Midbrain (tissue), 1 donor: ENCODE measurements around the gene GPRASP2.
"Not testable (repeated sequence)": the region's sequence is repeated elsewhere in the genome, so short reads cannot be mapped to it uniquely, and the experiment has no call there.

Experiments used
- DNase-seq: peaks from one replicate; lab custom pipeline; 2025; lab: John Stamatoyannopoulos, UW

The GPRASP2 gene

GRCh38 chrX:102712216-102712966, at the start of gene GPRASP2:
Gene GPRASP2, plus strand, starts transcription at chrX:102712448. Its CDS starts 2,422 bp downstream, at chrX:102714870.
- peak; percentile 32 for DNase-seq

GRCh38 chrX:102663820-102664219, 48.4 kb upstream of the GPRASP2 start:
- DNase-seq: not testable (repeated sequence)

DNA sequence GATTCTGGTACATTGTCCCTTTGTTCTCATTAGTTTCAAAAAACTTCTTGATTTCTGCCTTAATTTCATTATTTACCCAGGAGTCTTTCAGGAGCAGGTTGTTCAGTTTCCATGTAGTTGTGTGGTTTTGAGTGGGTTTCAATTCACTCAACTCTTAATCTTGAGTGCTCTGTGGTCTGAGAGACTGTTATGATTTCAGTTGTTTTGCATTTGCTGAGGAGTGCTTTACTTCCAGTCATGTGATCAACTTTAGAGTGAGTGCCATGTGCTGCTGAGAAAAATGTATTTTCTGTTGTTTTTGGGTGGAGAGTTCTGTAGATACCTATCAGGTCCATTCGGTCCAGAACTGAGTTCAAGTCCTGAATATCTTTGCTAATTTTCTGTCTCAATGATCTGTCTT, 45.2 kb upstream of the GPRASP2 start:
- not testable (repeated sequence) for DNase-seq

DNA sequence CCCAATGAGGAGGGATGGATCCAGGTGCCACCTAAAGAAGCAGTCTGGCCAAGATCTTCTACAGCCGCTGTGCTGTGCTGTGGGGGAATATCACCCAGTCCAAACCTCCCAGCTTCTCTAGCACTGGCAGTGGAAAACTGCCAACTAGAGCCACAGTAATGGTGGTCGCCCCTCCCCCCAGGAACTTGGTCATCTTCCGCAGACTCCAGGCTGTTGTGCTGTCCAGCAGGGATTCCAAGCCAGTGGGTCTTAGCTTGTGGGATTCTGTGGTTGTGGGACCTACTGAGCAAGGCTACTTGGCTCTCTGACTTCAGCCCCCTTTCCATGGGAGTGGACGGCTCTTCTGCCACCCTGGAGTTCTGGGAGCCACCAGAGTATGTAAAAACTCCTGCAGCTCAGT, 42.7 kb upstream of the GPRASP2 start:
- no peak for DNase-seq

GRCh38 chrX:102672856-102673255, 39.4 kb upstream of the GPRASP2 start:
- DNase-seq: no peak

DNA sequence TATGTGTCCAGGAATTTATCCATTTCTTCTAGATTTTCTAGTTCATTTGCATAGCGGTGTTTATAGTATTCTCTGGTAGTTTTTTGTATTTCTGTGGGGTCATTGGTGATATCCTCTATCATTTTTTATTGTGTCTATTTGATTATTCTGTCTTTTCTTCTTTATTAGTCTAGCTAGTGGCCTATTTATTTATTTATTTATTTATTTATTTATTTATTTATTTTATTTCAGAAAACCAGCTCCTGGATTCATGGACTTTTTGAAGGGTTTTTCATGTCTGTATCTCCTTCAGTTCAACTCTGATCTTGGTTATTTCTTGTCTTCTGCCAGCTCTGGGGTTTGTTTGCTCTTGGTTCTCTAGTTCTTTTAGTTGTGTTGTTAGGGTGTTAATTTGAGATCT, 34.8 kb upstream of the GPRASP2 start:
- not testable (repeated sequence) for DNase-seq

GRCh38 chrX:102684772-102685520, 27.3 kb upstream of the GPRASP2 start:
- DNase-seq: no peak

DNA sequence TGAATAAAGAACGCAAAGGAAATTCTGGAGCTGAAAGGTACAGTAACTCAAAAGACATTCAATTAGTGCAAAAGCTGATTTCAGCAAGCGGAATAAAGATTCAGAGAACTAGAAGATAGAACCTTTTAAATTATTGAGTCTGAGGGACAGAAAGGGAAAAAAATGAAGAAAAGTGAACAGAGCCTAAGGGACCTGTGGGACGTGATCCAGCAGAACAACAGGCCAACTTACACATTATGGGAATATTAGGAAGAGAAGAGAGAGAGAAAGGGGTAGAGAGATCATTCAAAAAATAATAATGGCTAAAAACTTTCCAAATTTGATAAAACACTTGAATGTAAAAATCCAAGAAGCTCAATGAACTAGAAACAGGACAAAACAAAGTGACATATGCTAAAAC, 17.5 kb upstream of the GPRASP2 start:
- no peak for DNase-seq

- DNase-seq: no peak
Observed at GRCh38 chrX:102696306-102696705, 15.9 kb upstream of the GPRASP2 start.

DNA sequence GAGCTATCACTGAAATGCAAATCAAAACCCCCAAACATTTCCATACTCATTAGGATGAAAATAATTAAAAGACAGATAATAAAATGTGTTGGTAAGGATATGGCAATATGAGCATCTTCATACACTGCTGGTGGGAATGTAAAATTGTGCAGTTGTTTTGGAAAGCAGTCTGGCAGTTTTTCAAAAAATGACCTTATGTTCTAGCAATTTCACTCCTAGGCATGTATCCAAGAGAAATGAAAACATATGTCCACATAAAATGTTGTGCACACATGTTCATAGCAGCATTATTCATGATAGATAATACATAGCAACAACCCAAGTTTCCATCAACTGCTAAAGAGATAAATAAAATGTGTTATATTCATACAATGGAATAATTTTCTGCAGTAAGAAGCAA, 14.8 kb upstream of the GPRASP2 start:
- DNase-seq: no peak

DNA sequence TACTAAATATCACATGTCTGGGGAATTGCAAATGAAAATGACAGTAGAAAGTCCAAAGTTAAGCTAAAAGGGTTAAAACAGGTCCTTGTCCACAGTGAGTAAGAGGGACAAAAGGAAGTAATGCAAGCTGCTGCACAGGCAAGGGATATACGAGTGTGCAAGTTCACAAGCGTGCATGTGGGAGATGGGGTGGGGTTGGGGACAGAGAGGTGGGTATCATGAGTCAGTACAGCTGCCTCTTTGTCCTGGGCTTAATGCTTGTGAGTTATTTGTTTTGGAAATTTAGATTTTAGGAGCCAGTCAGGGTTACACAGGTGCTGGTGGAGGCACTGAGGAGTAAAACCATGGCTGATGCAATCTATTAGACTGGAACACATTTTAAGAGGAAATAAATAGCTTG, 3.3 kb upstream of the GPRASP2 start:
- no peak for DNase-seq

GRCh38 chrX:102711872-102712215, 404 bp upstream of the GPRASP2 start:
- DNase-seq: no peak

GRCh38 chrX:102712981-102713625, 855 bp downstream of the GPRASP2 start:
- DNase-seq: peak; percentile 63

GRCh38 chrX:102714994-102715393, 2.7 kb downstream of the GPRASP2 start:
- no peak for DNase-seq

DNA sequence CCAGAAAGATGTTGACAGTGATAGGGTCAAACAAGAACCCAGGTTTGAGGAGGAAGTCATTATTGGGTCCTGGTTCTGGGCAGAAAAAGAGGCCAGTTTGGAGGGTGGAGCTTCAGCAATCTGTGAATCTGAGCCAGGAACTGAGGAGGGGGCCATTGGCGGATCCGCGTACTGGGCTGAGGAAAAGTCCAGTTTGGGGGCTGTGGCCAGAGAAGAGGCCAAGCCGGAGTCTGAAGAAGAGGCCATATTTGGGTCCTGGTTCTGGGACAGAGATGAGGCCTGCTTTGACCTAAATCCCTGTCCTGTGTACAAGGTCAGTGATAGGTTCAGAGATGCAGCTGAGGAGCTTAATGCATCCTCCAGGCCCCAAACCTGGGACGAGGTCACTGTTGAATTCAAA, 3.7 kb downstream of the GPRASP2 start:
- no peak for DNase-seq

DNA sequence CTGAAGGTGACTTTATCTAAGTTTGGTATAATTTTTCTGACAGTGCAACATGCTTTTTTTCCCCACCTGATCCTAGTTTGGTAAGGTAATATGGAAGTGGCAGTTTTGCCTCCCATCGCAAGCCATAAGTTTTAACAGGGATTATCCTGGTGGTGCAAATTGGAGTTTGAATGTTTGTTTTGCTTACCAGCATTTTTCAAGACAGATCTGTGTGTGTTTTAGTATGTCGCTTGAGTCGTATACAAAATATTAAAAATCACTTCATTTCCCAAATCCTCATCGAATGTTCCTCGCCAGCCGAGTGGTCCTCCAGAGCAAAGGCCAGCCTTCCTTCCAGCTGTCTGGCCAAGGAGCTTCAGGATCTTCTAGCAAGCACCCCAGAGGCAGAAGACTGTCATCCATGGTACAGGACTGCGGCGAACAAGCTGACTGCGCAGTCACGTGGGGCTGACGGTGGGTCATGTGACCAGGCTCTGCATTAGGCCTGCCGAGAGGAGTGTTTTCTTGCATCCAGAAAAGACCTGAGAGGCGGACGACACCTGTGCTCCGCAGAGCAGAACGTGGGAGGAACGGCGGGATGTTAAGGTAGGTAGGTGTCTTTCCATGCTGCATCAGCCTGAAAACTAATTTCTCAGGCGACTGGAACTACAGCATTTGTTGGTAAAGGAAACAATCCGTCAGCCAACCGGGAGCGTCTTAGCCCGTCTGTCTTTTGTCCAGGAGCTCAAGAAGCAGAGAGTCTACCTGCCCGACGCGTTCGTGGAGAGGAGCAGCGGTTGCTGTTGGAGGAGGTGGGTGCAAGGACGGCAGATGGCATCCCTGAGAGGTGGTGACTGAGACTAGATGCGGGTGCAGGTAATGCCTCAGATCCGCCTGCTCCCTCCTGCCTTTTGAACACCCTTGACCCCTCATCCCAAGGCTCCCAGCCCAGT, 8.3 kb downstream of the GPRASP2 start, which contains the start of gene GPRASP3:
TSS of gene GPRASP3 (plus strand) at position 507 of the 932 bp plus-strand sequence. CDS start 28,253 bp downstream, outside the sequence.
- DNase-seq: peak; percentile 78

DNA sequence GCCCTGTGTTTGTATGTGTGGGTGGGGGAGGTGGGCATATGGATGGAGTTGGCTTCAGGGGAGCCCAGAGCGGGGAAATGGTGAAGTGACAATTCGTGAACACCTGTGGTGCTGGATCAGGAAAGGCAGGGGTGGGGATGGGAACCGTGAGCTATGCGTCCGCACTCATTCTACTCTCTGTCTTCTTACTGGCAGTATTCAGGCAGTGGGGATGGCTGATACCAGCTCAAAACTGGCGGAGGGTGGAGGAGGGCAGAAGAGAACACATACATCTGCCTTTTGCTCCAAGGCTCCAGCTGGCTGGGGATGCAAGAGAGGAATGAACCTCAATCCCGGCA, 8.9 kb downstream of the GPRASP2 start:
- not testable (repeated sequence) for DNase-seq

DNA sequence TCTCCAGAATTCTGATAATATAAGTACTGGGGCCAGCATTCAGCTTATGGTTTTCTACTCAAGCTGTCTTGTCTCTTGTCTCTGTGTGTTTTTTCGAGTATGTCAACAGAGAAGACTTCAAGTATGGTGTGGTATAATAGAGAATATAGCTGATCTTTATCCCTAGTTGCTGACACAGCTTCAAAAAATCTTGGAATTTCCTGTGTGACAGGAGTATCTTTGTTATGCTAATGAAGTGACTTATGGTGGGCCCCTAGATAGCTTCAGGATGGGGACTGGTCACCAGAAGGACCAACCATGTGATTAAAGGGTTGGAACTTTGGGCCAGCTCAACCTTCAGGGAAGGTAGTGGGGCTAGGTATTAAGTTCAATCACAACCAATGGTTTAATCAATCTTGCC, 11.2 kb downstream of the GPRASP2 start:
- DNase-seq: no peak

- DNase-seq: no peak
Observed at GRCh38 chrX:102727761-102728160, 15.5 kb downstream of the GPRASP2 start.

DNA sequence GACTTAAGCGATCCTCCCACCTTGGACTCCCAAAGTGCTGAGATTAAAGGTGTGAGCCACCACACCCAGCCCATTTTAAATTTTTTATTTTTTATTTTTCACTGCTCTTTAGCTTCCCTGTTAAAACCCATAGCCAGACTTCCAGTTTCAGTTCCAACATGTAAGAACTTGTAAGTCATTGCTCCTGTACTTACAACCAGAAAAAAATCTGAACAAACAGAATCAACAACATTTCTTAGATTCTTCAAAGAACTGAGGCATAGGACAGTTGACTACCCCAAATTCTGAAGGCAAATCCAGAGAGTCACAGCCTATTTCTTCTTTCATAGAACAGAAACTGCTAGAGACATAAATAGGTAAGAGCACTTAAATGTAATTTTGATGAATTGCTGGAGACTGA, 16.4 kb downstream of the GPRASP2 start:
- no peak for DNase-seq

DNA sequence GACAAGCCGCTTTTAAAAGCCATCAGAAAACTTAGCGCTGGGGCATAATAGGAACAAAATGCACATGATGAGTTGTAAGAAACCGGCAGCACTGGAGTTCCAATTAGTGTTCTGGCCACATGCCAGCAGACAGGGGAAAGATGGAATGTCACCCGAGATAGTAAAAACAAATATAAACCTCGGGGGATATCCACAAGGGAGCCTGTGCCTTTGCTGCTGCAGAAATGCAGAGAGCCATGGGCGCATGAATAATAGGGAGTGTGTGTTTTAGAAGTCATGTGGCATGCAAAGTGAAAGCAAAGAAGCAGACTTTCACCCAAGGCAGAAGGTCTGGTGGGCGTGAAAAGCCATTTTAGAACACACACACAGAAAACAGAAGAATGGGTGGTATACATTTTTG, 27.4 kb downstream of the GPRASP2 start:
- no peak for DNase-seq

GRCh38 chrX:102744307-102744706, 32.1 kb downstream of the GPRASP2 start:
- DNase-seq: no peak
